Spleen (tissue), 7 donors: ENCODE results near the gene UBE2I.

Experiments
- POLR2A ChIP-seq, 3 donors: fragments of 450-650 bp; IDR thresholded peaks; one replicate each; pipeline ENCODE4 v1.5.1; 2017; ENCODE audit warnings: antibody characterized with exemption in 3 of 3, mild to moderate bottlenecking in 1 of 3
- POLR2AphosphoS5 ChIP-seq, 3 donors: sonication (generic); formaldehyde crosslinking; IDR thresholded peaks; one replicate each; pipeline ENCODE4 v1.5.1; 2017; ENCODE audit warnings: antibody characterized with exemption in 3 of 3
- TF ChIP-seq, protein P1 (sequence below), 11 experiments: fragments of 200-600 bp in 7 of 11; fragments of 450-650 bp in 4 of 11; sonication (generic) in 4 of 11; IDR thresholded peaks in 8 of 11; conservative IDR thresholded peaks in 3 of 11; 1 replicate in 7 of 11; 2 replicates in 4 of 11; pipeline versions ENCODE4 v1.4.0 to v1.8.0; 2016 to 2021; ENCODE audit warnings: antibody characterized with exemption in 11 of 11, inconsistent platforms in 4 of 11, mild to moderate bottlenecking in 1 of 11
- donor health status: DM: no; HTN: no; CAD: no; lungs with moderate emphysema.
- donor health status: DM: no; HTN: no; CAD: no.
- donor health status: DM: no; HTN: no; CAD: no.

DNA sequence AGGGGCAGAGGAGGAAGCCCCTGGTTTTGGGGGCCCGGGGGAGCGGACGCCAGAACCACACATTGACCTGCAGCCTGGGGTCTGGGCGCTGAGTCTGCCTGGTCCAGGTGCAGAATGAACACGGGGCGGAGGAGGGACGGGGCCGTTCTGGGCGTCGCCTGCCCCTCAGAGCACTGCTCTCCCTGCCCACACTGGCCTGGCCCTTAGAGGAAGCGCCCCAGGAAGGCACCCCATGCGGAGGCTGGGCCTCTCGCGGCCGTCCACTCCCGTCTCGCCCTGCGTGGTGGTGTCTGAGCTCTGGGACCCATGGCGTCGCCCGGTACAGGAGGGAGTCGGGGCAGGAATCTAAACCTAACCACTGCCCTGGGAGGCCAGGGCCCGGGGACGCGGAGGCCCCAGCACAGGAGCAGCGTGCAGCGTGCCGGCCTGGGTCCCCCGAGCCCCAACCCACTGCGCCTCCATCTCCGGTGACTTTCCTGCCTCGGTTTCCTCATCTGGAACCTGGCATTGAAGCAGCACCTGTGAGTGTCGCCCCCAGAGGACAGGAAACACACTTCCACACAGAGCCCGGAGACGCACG is 49.2 kb upstream of the UBE2I start:
- TF ChIP-seq POLR2A (IDR thresholded peaks at IDR 0.05), result no peak
- TF ChIP-seq, protein P1, sequence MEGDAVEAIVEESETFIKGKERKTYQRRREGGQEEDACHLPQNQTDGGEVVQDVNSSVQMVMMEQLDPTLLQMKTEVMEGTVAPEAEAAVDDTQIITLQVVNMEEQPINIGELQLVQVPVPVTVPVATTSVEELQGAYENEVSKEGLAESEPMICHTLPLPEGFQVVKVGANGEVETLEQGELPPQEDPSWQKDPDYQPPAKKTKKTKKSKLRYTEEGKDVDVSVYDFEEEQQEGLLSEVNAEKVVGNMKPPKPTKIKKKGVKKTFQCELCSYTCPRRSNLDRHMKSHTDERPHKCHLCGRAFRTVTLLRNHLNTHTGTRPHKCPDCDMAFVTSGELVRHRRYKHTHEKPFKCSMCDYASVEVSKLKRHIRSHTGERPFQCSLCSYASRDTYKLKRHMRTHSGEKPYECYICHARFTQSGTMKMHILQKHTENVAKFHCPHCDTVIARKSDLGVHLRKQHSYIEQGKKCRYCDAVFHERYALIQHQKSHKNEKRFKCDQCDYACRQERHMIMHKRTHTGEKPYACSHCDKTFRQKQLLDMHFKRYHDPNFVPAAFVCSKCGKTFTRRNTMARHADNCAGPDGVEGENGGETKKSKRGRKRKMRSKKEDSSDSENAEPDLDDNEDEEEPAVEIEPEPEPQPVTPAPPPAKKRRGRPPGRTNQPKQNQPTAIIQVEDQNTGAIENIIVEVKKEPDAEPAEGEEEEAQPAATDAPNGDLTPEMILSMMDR (IDR thresholded peaks at IDR 0.05 in 8 of 11, conservative IDR thresholded peaks at IDR 0.05 in 3 of 11), result no peak
- no peak for TF ChIP-seq POLR2AphosphoS5 (IDR thresholded peaks at IDR 0.05)
